H9 (cell line): ENCODE data around the gene DDIT4. TPM values are rescaled to one million over a fixed set of nuclear protein-coding genes. Genes with fewer than 3 reads are reported as not detected.
A peak's percentile ranks its signal among the peaks of the same experiment; 100 is the strongest.

Experiments
- DNase-seq: peaks from one replicate; pipeline ENCODE4 v3.0.0-alpha.2; 2017
- H2AFZ ChIP-seq: one replicate; pipeline ENCODE4 v1.6.1; 2013; ENCODE audit warnings: mild to moderate bottlenecking, low read length, control low read depth, moderate library complexity
- H2AK5ac ChIP-seq: 2 replicates; pipeline ENCODE4 v1.6.1; 2013; ENCODE audit warnings: low read length, control low read depth, mixed read lengths; ENCODE audit not compliant: insufficient read length
- H2BK120ac ChIP-seq: one replicate; pipeline ENCODE4 v1.6.1; 2013; ENCODE audit warnings: low read depth, mild to moderate bottlenecking, low read length, control low read depth, inconsistent platforms; ENCODE audit not compliant: poor library complexity, severe bottlenecking
- H2BK12ac ChIP-seq: 2 replicates; pipeline ENCODE4 v1.6.1; 2013; ENCODE audit warnings: low read length, control low read depth, mixed read lengths, low read depth; ENCODE audit not compliant: insufficient read length
- H2BK15ac ChIP-seq: 2 replicates; pipeline ENCODE4 v1.6.1; 2013; ENCODE audit warnings: low read depth, low read length, control low read depth
- H2BK20ac ChIP-seq: one replicate; pipeline ENCODE4 v1.6.1; 2013; ENCODE audit warnings: low read depth, mild to moderate bottlenecking, low read length, control low read depth, inconsistent platforms; ENCODE audit not compliant: poor library complexity, severe bottlenecking
- H2BK5ac ChIP-seq: 2 replicates; pipeline ENCODE4 v1.6.1; 2013; ENCODE audit warnings: low read length, control low read depth, mixed read lengths; ENCODE audit not compliant: insufficient read length
- H3K14ac ChIP-seq: 2 replicates; pipeline ENCODE4 v1.6.1; 2013; ENCODE audit warnings: low read length, control low read depth; ENCODE audit not compliant: insufficient read depth
- H3K18ac ChIP-seq: 2 replicates; pipeline ENCODE4 v1.6.1; 2013; ENCODE audit warnings: low read depth, mild to moderate bottlenecking, mixed read lengths, low read length, control low read depth; ENCODE audit not compliant: insufficient read length
- H3K23ac ChIP-seq: 2 replicates; pipeline ENCODE4 v1.6.1; 2013; ENCODE audit warnings: low read length, control low read depth, mixed read lengths, low read depth; ENCODE audit not compliant: insufficient read length
- H3K23me2 ChIP-seq: 2 replicates; pipeline ENCODE4 v1.6.1; 2013; ENCODE audit warnings: low read depth, mild to moderate bottlenecking, mixed read lengths, low read length, control low read depth; ENCODE audit not compliant: insufficient read length, poor library complexity, severe bottlenecking
- H3K27ac ChIP-seq: 2 replicates; pipeline ENCODE4 v1.5.1; 2013; ENCODE audit warnings: low read length, control low read depth, mixed read lengths, low read depth; ENCODE audit not compliant: insufficient read length
- H3K27me3 ChIP-seq: 2 replicates; pipeline ENCODE4 v1.6.1; 2013; ENCODE audit warnings: low read length, control low read depth, inconsistent platforms; ENCODE audit not compliant: insufficient read depth
- H3K4ac ChIP-seq: 2 replicates; pipeline ENCODE4 v1.6.1; 2013; ENCODE audit warnings: low read depth, mild to moderate bottlenecking, control low read depth, inconsistent platforms, low read length, moderate library complexity
- H3K4me1 ChIP-seq: 2 replicates; pipeline ENCODE4 v1.6.1; 2013; ENCODE audit warnings: low read length, control low read depth, inconsistent platforms; ENCODE audit not compliant: insufficient read depth
- H3K4me2 ChIP-seq: 2 replicates; pipeline ENCODE4 v1.6.1; 2013; ENCODE audit warnings: low read length, control low read depth, mixed read lengths; ENCODE audit not compliant: insufficient read length, insufficient read depth
- H3K56ac ChIP-seq: 2 replicates; pipeline ENCODE4 v1.6.1; 2013; ENCODE audit warnings: low read depth, mild to moderate bottlenecking, mixed read lengths, low read length, control low read depth; ENCODE audit not compliant: insufficient read length
- H3K79me1 ChIP-seq: 2 replicates; pipeline ENCODE4 v1.6.1; 2013; ENCODE audit warnings: low read depth, mild to moderate bottlenecking, moderate library complexity, low read length, control low read depth, inconsistent platforms; ENCODE audit not compliant: insufficient read depth, poor library complexity, severe bottlenecking
- H3K79me2 ChIP-seq: 2 replicates; pipeline ENCODE4 v1.6.1; 2013; ENCODE audit warnings: low read length, control low read depth, inconsistent platforms; ENCODE audit not compliant: insufficient read depth
- H3K9ac ChIP-seq: 2 replicates; pipeline ENCODE4 v1.6.1; 2013; ENCODE audit warnings: low read length, control low read depth, mixed read lengths; ENCODE audit not compliant: insufficient read length; ENCODE audit errors: extremely low read depth
- H3K9me3 ChIP-seq: one replicate; pipeline ENCODE4 v1.6.1; 2013; ENCODE audit warnings: low read depth, low read length, inconsistent platforms; ENCODE audit not compliant: control insufficient read depth
- H3T11ph ChIP-seq: one replicate; pipeline ENCODE4 v1.6.1; 2013; ENCODE audit warnings: mild to moderate bottlenecking, low read length, control low read depth, inconsistent platforms
- H4K20me1 ChIP-seq: one replicate; pipeline ENCODE4 v1.6.1; 2013; ENCODE audit not compliant: control insufficient read depth, insufficient read length, insufficient read depth
- H4K5ac ChIP-seq: 2 replicates; pipeline ENCODE4 v1.6.1; 2013; ENCODE audit warnings: low read depth, mild to moderate bottlenecking, mixed read lengths, low read length, control low read depth; ENCODE audit not compliant: insufficient read length
- H4K8ac ChIP-seq: replicated peaks from 2 replicates; pipeline ENCODE4 v1.6.1; 2013; ENCODE audit warnings: low read length, control low read depth, mixed read lengths, low read depth; ENCODE audit not compliant: insufficient read length
- H4K91ac ChIP-seq: 2 replicates; pipeline ENCODE4 v1.6.1; 2013; ENCODE audit warnings: low read depth, mild to moderate bottlenecking, moderate library complexity, mixed read lengths, low read length, control low read depth; ENCODE audit not compliant: insufficient read length
- H3K27ac Mint-ChIP-seq, 3 experiments: 2 replicates in 2 of 3; 3 replicates in 1 of 3; pipeline ENCODE4 v1.8.0; 2020 to 2021; ENCODE audit warnings: mixed read lengths in 3 of 3, mild to moderate bottlenecking in 1 of 3, moderate library complexity in 1 of 3
- H3K27me3 Mint-ChIP-seq: 2 replicates; pipeline ENCODE4 v1.8.0; 2021; ENCODE audit warnings: low read depth, mild to moderate bottlenecking, moderate library complexity, mixed read lengths
- H3K36me3 Mint-ChIP-seq, 3 experiments: 2 replicates in 2 of 3; 3 replicates in 1 of 3; pipeline ENCODE4 v1.8.0; 2020 to 2021; ENCODE audit warnings: low read depth in 3 of 3, mixed read lengths in 3 of 3; ENCODE audit not compliant: insufficient read depth in 1 of 3
- H3K4me1 Mint-ChIP-seq, 2 experiments: 2 replicates each; pipeline ENCODE4 v1.8.0; 2020; ENCODE audit warnings: mixed read lengths in 2 of 2
- H3K4me3 Mint-ChIP-seq, 2 experiments: 2 replicates in 1 of 2; 3 replicates in 1 of 2; pipeline ENCODE4 v1.8.0; 2020 to 2021; ENCODE audit warnings: mild to moderate bottlenecking in 2 of 2, mixed read lengths in 2 of 2, moderate library complexity in 1 of 2
- H3K9me3 Mint-ChIP-seq, 2 experiments: 2 replicates in 1 of 2; 3 replicates in 1 of 2; pipeline ENCODE4 v1.8.0; 2020; ENCODE audit warnings: mild to moderate bottlenecking in 2 of 2, mixed read lengths in 2 of 2, moderate library complexity in 1 of 2
- WGBS: extraction: QIAGEN DNeasy Blood & Tissue Kit; methylation state at CpG from one replicate; pipeline ENCODE4 v1.1.7; 2013; ENCODE audit warnings: missing lambda C conversion rate, low lambda C conversion rate, mixed read lengths; ENCODE audit not compliant: insufficient read length; ENCODE audit errors: extremely low coverage; 5-methylcytosine and 5-hydroxymethylcytosine counted together
- total RNA-seq: library from RNA; stranded (reverse); gene quantifications from 2 replicates; pipeline ENCODE4 v1.2.1, GENCODE V29; 2021
- TF ChIP-seq, protein P1 (sequence below): fragments of 200-600 bp; sonication (generic); conservative IDR thresholded peaks from 3 replicates; pipeline ENCODE4 v1.8.0; 2021; ENCODE audit warnings: antibody characterized with exemption, mild to moderate bottlenecking

The DDIT4 gene
- total RNA-seq, 1 experiment from 2014 or later = 84.0 TPM

DNA sequence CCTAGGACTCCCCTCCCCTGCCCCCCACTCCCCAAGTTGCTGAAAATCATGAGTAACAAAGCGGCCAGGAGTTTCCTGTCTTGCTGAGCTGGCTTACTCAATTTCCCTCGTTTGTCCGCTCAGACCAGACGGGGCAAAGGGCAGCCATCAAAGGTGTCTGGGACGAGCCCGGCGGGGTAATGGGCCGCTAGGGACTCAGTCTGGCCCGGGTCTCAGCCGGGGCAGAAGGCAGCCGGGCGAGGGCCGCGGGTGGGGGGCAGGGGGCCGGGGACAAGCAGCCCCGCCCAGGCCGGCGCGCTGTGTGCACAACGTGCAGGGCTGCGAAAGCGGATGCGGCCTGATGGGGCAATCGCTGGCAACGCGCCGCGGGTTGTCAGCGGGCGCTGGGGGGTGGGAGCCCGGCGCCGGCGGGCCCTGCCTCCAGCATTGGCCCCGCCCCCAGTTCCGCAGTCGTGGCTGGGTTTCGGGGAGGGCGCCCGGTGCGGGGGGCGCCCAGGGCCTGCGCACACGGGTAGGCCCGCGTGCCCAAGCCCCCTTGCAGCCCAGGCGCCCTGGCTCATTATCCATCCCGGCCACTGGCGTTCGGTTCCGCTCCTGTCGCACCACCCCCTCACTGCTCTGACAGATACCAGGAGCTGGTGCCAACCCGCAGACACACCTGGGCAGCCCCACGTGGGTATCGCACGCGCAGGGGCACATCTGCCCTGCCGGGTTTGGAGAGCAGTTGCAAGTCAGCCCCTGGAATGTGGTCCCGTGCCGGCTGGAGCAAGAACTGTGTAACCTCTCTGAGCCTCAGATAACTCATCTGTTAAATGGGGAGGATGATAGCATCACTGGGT, 45.9 kb downstream of the DDIT4 start:
- Histone ChIP-seq H2BK5ac (no peak overlapping the region), H3K79me2 (no peaks in the 10 kb centered on the region), H4K20me1 (no peaks in the 10 kb centered on the region), H2BK12ac (no peak overlapping the region), H3K56ac (no peak overlapping the region), H2AK5ac (no peak overlapping the region), H4K8ac (no peak overlapping the region), H3K4me1 (peaks cover 2% of the 10 kb centered on the region; the same call in 1 of the 2 replicates), H3K27me3 (no peaks in the 10 kb centered on the region), H3K79me1 (no peaks in the 10 kb centered on the region), H4K91ac (no peak overlapping the region), H3K9me3 (no peaks in the 10 kb centered on the region), H2BK15ac (no peak overlapping the region), H3T11ph (no peak overlapping the region), H4K5ac (no peak overlapping the region), H2BK20ac (no peak overlapping the region), H3K4ac (no peak overlapping the region), H3K23me2 (peaks cover 3% of the 10 kb centered on the region), H3K27ac (no peak overlapping the region), H2AFZ (no peak overlapping the region), H2BK120ac (no peak overlapping the region), H3K9ac (no peak overlapping the region), H3K4me2 (peak overlapping the region; percentile 11), H3K18ac (peak overlapping the region; percentile 69), H3K23ac (no peak overlapping the region), H3K14ac (peak overlapping the region; percentile 52)
- TF ChIP-seq, protein P1, sequence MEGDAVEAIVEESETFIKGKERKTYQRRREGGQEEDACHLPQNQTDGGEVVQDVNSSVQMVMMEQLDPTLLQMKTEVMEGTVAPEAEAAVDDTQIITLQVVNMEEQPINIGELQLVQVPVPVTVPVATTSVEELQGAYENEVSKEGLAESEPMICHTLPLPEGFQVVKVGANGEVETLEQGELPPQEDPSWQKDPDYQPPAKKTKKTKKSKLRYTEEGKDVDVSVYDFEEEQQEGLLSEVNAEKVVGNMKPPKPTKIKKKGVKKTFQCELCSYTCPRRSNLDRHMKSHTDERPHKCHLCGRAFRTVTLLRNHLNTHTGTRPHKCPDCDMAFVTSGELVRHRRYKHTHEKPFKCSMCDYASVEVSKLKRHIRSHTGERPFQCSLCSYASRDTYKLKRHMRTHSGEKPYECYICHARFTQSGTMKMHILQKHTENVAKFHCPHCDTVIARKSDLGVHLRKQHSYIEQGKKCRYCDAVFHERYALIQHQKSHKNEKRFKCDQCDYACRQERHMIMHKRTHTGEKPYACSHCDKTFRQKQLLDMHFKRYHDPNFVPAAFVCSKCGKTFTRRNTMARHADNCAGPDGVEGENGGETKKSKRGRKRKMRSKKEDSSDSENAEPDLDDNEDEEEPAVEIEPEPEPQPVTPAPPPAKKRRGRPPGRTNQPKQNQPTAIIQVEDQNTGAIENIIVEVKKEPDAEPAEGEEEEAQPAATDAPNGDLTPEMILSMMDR = no peak
- DNase-seq = peak; percentile 80
- Mint-ChIP-seq H3K27me3 (no peaks in the 10 kb centered on the region), H3K4me1 (peaks cover 41 to 50% of the 10 kb centered on the region in 2 experiments), H3K36me3 (no peaks in the 10 kb centered on the region), H3K27ac (peak overlapping the region; percentile 97 to 99 (median 98); a peak in 5 of 7 replicates), H3K9me3 (no peaks in the 10 kb centered on the region; a peak in 1 of 5 replicates), H3K4me3 (peak overlapping the region; percentile 52 to 61; a peak in 3 of 5 replicates)
- WGBS = no CpG with 5 or more reads among the region's 60 CpGs
